ENCODE data around the gene ACMSD. TPM values are rescaled to one million over a fixed set of nuclear protein-coding genes. Genes with fewer than 3 reads are reported as not detected.

The ACMSD gene
- total and polyA plus RNA-seq, 2 of the 4 experiments (the other 2 are of a cell fraction): not detected

- intact Hi-C loops (cut with micrococcal nuclease) (no loop called here), in situ Hi-C loops (cut with MboI; ENCODE audit: low sequenced_read_pairs) (no loop called here), dilution Hi-C loops (cut with HindIII; ENCODE audit: low sequenced_read_pairs, unreplicated experiment) (no loop called here)
- Histone ChIP-seq H4K91ac (ENCODE audit: insufficient read depth, low read depth, low read length) (no peak overlapping the region), H3K14ac (replicated peaks; ENCODE audit: low read depth, low read length) (no peak overlapping the region), H3K36me3 (ENCODE audit: control insufficient read depth, insufficient read depth, low read length) (peaks cover 30% of the 10 kb centered on the region), H3K23ac (ENCODE audit: low read depth, low read length) (no peak overlapping the region), H3K9ac (ENCODE audit: low read depth, low read length) (no peak overlapping the region), H2AFZ (replicated peaks; ENCODE audit: low read length, poor library complexity) (no peak overlapping the region), H3K4ac (ENCODE audit: low read depth, low read length) (no peak overlapping the region), H4K8ac (ENCODE audit: low read depth in 2 of 2, low read length in 2 of 2) (no peak overlapping the region), H3K27ac (ENCODE audit: insufficient read depth, low read length) (no peak overlapping the region), H2BK5ac (ENCODE audit: low read depth, low read length, poor library complexity, severe bottlenecking) (no peak overlapping the region), H2BK20ac (ENCODE audit: low read depth, low read length) (no peak overlapping the region), H4K5ac (ENCODE audit: low read depth, low read length) (no peak overlapping the region), H3K79me1 (ENCODE audit: low read depth in 1 of 2, low read length in 2 of 2) (peaks cover 26 to 34% of the 10 kb centered on the region in 2 experiments), H2BK15ac (ENCODE audit: low read depth, low read length) (no peak overlapping the region), H3K4me3 (ENCODE audit: insufficient read depth, low read depth, low read length) (no peak overlapping the region), H3K4me1 (ENCODE audit: control insufficient read depth, insufficient read depth, low read length) (no peaks in the 10 kb centered on the region), H4K20me1 (ENCODE audit: insufficient read depth, low read length) (peaks cover 10% of the 10 kb centered on the region; the same call in 1 of the 2 replicates), H3K9me1 (ENCODE audit: insufficient read depth, low read length) (no peaks in the 10 kb centered on the region), H3K9me3 (ENCODE audit: control insufficient read depth, insufficient read depth, low read length) (no peaks in the 10 kb centered on the region), H3K4me2 (ENCODE audit: low read depth, low read length) (no peak overlapping the region), H3K56ac (ENCODE audit: extremely low read depth, insufficient read depth, low read length) (no peak overlapping the region), H2BK120ac (ENCODE audit: low read depth, low read length) (no peak overlapping the region), H3K27me3 (ENCODE audit: control insufficient read depth, insufficient read depth, low read length) (no peaks in the 10 kb centered on the region), H3K18ac (ENCODE audit: low read depth, low read length) (no peak overlapping the region), H2AK5ac (ENCODE audit: low read depth, low read length) (no peak overlapping the region), H2AK9ac (replicated peaks; ENCODE audit: low read depth, low read length, poor library complexity) (no peak overlapping the region)
- TF ChIP-seq SMC3 (IDR thresholded peaks at IDR 0.05; ENCODE audit: low read depth, low read length) (no peak), RAD21 (IDR thresholded peaks at IDR 0.05; ENCODE audit: low read length) (no peak), CEBPB (IDR thresholded peaks at IDR 0.05; ENCODE audit: low read depth, low read length) (no peak), RCOR1 (IDR thresholded peaks at IDR 0.05; ENCODE audit: insufficient replicate concordance, low read length) (no peak), CHD1 (IDR thresholded peaks at IDR 0.05; ENCODE audit: low read depth, low read length) (no peak), RFX5 (IDR thresholded peaks at IDR 0.05; ENCODE audit: low read depth, low read length) (no peak), POLR2A (IDR thresholded peaks at IDR 0.05; ENCODE audit: low read depth, low read length) (no peak), FOS (IDR thresholded peaks at IDR 0.05; ENCODE audit: low read depth, low read length) (no peak), ELK1 (IDR thresholded peaks at IDR 0.05; ENCODE audit: borderline replicate concordance, low read depth, low read length) (no peak)
- ATAC-seq (ENCODE audit: low read depth) (no peak), DNase-seq (no peak)
- CTCF ChIA-PET: interaction anchor here (1.3 kb wide), 1 partner anchor 12 kb away, joined by 3 read pairs; no protein-coding TSS in a partner anchor
- no TSS peak for BruUV-seq (replicated peaks)
- WGBS, 2 experiments (ENCODE audit: extremely low coverage in 2 of 2, insufficient read length in 1 of 2): no CpG with 5 or more reads among the region's 2 CpGs
- POLR2A ChIA-PET (ENCODE audit: unreplicated experiment): no interaction called here
These were observed 105.1 kb downstream of the ACMSD start for GRCh38 chr2:134943540-134943939.
